Stimulated activated CD8-positive, alpha-beta memory T cell treated with anti-CD3 and anti-CD28 coated beads, Interleukin-12 subunit alpha, Interleukin-12 subunit beta, amount 100 ng/mL, for 4 hours (primary cell): ENCODE measurements around the gene FGF1.

ENCODE experiments used
- DNase-seq: peaks from one replicate; pipeline ENCODE4 v3.0.0-alpha.2; 2020; ENCODE audit warnings: low read depth

FGF1 gene

DNA sequence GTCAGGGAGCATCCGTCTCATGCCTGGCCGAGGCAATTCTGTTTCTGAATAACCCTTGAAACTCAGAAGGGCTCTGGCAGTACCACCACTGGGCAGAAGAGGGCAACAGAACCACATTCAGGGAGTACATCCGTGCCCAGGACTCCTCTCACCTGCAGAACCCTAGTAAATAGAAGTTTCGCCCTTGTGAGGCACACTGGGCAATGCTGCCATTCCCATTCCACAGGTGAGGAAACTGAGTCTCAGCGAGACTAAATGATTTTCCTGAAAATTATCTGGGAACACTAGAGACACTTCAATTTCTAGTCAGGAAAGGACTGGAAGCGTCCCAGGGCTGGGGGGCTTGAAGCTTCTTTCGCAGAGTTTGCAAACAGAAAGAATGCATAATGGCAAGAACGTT lies 74.7 kb downstream of the FGF1 start:
- DNase-seq = peak; percentile 28

DNA sequence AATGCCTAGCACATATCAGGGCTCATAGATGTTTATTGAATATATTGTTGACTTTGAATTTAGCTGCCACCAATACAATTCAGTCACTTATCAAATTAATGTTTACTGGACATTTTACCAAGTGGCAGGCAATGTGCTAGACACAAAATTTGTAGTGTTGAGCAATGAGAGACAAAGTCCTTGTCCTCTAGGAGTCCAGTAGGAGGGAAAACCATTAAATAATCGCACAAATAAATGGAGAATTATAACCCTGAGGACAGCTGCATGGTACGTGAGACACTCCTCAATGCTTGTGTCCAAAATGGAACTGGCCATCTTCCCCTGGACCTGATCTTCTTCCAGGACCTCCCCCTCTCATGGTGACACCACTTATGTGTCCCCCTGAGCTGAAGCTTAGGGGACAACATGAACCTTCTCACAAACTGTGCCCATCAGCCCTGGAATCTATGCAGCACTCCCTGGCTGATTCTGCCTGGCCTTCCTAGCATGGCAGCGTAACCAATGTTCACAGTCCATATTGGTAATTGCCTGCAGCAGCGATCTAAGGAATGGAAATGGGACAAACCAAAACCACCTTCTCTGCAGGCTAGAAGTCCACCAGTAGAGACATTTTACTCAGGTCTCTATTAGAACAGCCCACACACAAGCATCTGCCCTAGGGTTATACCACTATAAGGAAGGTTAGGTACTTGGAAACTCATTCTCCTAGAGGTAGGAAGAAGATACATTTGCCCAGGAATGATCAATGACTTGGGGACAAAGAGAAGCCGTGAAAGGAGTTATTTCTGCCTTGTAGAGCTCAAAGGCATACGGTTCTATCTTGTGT lies 75.5 kb downstream of the FGF1 start:
- no peak for DNase-seq

GRCh38 chr5:142609142-142609541 lies 76.7 kb downstream of the FGF1 start:
- no peak for DNase-seq

DNA sequence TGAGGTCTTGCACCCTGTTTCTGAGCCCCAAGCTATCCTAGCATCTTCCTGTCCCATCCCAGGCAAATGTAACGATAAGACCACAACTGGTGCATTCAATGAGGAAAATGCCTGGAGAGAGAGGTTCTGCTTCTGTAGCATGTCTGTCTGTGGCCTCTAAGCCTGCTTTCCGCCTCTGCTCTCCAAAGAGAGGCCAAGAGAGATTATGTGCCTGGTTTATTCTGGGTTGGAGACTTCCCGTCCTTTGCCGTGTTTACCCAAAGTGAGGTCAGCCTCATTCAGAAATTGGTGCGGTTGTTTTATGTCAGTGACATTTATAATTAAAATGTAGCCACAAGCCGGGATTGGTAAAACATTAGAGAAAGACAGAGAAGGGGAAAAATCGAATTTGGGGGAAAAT lies 77.8 kb downstream of the FGF1 start:
- no peak for DNase-seq

- no peak for DNase-seq
These were observed 80.3 kb downstream of the FGF1 start for GRCh38 chr5:142605611-142606010.

GRCh38 chr5:142602720-142603245 lies 83.1 kb downstream of the FGF1 start:
- no peak for DNase-seq

DNA sequence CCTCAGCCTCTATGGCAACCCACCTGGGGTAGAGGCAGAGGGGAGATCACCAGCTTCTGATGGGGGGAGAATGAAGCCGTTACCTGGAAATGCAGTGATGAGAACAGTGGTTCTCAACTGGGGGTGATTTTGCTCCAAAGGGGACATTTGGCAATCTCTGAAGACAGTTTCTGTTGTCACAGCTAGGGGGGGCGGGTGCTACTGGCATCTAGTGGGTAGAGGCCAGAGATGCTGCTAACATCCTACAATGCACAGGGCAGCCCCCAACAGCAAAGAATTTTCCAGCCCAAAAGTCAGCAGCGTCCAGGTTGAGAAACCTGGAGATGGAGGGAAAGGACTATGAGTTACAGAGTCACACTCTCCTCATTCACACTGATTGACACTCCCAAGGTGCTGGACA lies 84.5 kb downstream of the FGF1 start:
- no peak for DNase-seq

GRCh38 chr5:142600611-142601358 lies 85.1 kb downstream of the FGF1 start:
- no peak for DNase-seq

- no peak for DNase-seq
These were observed 85.8 kb downstream of the FGF1 start for GRCh38 chr5:142600092-142600491.

- DNase-seq = no peak
These were observed 87.6 kb downstream of the FGF1 start for GRCh38 chr5:142598338-142598700.

DNA sequence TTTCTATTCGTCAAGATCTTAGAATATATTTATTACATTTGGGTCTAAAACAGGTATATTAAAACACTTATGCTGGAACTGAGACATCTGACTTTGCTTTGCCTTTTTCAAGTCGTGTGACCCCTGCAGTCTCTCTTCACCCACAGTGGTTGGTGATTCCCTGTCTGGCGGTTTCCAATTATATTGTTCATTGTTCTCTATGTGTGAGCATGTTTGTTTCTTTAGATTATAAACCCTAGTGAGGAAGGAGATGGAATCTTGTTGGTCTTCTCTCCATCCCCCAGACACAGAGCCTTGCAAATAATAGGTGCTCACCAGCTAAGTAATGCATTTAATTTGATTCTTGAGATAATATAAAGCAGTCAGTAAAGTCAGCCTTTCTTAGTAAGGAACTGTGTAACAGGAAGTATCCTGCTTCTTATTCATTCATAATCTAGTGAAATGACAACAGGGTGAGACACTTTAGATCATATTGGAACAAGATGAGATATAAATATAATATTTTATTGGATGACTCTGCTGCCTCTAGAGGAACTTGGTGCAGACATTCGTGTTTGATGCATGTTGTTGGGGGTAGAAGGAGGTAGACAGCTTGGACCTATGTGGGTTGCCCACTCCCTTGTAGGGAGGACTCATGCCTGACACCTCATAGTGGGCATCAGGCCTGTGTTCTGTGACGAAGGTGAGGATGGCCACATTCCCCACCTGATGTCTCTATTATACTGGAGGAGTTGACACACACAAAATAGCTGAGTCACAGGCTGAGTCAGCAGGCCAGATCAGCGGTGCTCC lies 88.1 kb downstream of the FGF1 start:
- DNase-seq = peak; percentile 1

- no peak for DNase-seq
These were observed 88.9 kb downstream of the FGF1 start for GRCh38 chr5:142597025-142597424.

GRCh38 chr5:142592365-142592764 lies 93.5 kb downstream of the FGF1 start:
- DNase-seq = no peak

DNA sequence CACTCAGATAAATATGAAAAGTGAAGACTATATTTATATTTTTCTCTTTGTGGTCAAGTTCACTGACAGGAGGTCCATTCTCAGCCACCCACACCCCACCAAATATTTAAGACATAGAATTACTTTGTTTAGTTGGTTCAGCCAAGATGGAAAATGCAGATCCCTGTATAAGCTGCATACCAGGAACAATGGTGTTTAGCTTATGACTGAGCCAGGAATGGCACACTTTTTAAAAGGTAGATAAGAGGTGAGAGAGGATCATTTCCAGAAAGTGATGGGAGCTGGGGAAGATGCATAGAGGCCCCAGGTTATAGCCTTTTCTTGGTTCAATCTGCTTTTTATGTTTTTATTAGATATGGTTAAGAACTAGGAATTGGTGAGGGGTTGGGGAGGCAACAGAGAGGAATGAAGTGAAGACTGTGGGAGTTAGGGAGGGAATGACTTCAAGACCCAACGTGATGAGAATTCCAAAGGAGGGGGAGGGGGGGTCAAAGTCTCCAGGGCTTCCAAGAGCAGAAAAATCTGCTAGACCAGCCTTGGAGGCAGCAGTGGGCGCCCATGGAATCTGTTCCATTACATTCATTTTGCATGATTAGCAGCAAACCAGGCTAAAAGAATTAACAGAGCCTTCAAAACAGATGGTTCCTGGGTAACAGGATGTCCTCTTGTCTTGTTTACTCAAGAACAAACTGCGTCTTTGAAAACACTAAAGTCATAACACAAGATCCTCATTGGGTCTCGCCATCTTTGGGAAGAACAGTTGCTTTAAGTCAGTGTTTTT lies 95.2 kb downstream of the FGF1 start:
- DNase-seq = no peak

- no peak for DNase-seq
These were observed 96.2 kb downstream of the FGF1 start for GRCh38 chr5:142589720-142590119.

GRCh38 chr5:142587354-142587965 lies 98.4 kb downstream of the FGF1 start:
- DNase-seq = no peak

DNA sequence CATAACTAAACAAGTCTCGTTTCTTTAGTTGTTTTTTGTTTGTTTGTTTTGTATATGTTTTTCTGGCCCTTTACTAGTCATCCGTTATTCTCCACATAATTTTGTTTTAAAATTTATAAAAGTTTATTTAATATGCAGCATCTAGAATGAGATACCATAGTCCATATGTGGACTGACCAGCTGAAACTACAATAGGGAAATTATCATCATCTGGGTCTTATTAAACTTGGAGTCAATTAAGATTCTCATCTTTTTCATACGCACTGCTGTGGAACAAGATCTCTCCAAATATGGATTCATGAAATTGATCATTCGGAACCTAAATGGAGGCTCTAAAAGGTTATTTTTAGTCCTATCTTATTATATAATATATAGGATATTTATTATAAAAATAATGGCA lies 99.3 kb downstream of the FGF1 start:
- no peak for DNase-seq

DNA sequence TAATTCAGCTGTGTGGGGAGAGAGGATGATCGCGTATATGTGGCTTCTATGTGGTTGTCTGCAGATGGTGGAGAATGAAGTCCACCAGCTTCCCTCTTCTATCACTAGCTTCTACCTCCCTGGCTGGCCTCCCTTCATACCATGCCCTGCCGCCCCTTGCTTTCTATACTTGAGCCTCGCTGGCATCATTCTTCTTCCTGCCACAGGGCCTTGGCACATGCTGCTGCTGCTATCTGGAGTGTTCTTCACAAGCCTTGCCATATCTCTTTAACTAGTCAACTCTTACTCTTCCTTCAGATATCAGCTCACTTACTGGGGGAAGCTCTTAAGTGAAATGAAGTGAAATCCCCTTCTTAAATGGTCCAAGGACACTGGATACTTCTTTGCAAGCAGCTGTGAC lies 100.4 kb downstream of the FGF1 start:
- DNase-seq = no peak

- no peak for DNase-seq
These were observed 101.0 kb downstream of the FGF1 start for GRCh38 chr5:142584891-142585290.

- no peak for DNase-seq
These were observed 107.6 kb downstream of the FGF1 start for GRCh38 chr5:142578161-142578830.

- no peak for DNase-seq
These were observed 109.1 kb downstream of the FGF1 start for GRCh38 chr5:142576804-142577203.
